Measurements from ENCODE around the gene XBP1. TPM values are rescaled to one million over a fixed set of nuclear protein-coding genes. Genes with fewer than 3 reads are reported as not detected.
"Not testable (repeated sequence)": the region's sequence is repeated elsewhere in the genome, so short reads cannot be mapped to it uniquely, and the experiment has no call there.

The XBP1 gene
- total RNA-seq, 4 donors from 2014 or later = 66.0 to 403 (median 115) TPM

DNA sequence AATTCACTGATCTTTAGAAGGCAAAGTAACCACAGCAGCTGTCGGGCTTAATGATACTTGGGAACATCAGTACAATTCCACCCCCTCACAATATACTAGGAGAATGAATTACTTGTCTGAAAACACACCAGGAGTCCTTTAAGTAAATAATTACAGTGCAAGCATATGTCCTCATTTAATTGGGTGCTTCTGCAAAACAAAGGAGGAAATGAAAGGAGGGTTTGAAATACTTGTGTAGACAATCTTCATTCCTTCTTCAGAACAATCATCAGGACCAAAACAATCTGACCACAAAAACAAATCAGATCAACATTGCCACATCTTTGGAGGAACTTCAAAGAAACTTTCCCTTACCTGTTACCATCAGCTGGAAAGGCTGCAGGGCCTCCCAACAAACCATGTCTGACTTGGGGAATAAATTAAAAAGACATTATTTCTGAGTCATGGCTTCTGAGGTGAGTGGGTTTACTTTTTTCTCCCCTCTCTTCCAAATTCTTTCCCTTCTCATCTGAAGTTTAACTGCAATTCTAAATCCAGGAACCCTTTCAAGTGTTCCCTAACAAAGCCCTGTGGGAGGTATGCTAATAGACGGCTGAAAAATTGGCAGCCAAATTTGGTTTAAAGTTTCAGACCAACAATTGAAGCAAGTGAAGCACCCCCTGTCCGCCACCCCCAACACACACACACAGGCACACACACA is 40.4 kb downstream of the XBP1 start:
- ATAC-seq = no peak
- H3K27me3 ChIP-seq = no peaks in the 10 kb centered on the region
- H3K36me3 ChIP-seq = no peaks in the 10 kb centered on the region
- no peaks in the 10 kb centered on the region for H3K4me1 ChIP-seq
- intact Hi-C loops (cut with DNase I; ENCODE audit: low total_unique reads) (no loop called here), in situ Hi-C loops (cut with MboI; ENCODE audit: low sequenced_read_pairs in 4 of 4) (no loop called here)
- H3K27ac ChIP-seq = no peak overlapping the region
- H3K9me3 ChIP-seq = no peaks in the 10 kb centered on the region
- TF ChIP-seq POLR2A (IDR thresholded peaks at IDR 0.05) = no peak
- TF ChIP-seq, protein P1, sequence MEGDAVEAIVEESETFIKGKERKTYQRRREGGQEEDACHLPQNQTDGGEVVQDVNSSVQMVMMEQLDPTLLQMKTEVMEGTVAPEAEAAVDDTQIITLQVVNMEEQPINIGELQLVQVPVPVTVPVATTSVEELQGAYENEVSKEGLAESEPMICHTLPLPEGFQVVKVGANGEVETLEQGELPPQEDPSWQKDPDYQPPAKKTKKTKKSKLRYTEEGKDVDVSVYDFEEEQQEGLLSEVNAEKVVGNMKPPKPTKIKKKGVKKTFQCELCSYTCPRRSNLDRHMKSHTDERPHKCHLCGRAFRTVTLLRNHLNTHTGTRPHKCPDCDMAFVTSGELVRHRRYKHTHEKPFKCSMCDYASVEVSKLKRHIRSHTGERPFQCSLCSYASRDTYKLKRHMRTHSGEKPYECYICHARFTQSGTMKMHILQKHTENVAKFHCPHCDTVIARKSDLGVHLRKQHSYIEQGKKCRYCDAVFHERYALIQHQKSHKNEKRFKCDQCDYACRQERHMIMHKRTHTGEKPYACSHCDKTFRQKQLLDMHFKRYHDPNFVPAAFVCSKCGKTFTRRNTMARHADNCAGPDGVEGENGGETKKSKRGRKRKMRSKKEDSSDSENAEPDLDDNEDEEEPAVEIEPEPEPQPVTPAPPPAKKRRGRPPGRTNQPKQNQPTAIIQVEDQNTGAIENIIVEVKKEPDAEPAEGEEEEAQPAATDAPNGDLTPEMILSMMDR (IDR thresholded peaks at IDR 0.05 in 4 of 5, conservative IDR thresholded peaks at IDR 0.05 in 1 of 5) = no peak
- H3K4me3 ChIP-seq = no peak overlapping the region
- DNase-seq = no peak

DNA sequence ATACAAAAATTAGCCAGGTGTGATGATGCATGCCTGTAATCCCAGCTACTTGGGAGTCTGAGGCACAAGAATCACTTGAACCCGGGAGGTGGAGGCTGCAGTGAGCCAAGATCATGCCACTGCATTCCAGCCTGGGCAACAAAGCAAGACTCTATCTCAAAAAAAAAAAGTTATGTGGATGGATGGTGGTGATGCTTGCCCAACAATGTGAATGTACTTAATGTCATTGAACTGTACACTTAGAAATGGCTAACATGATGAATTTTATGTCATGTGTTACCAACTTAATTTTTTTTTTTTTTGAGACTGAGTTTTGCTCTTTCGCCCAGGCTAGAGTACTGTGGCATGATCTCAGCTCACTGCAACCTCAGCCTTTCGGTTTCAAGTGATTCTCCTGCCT is 45.9 kb downstream of the XBP1 start:
- H3K27ac ChIP-seq; H3K27me3 ChIP-seq; in situ Hi-C loops (cut with MboI; ENCODE audit: low sequenced_read_pairs in 4 of 4); intact Hi-C loops (cut with DNase I; ENCODE audit: low total_unique reads); H3K36me3 ChIP-seq; ATAC-seq; H3K9me3 ChIP-seq; DNase-seq; H3K4me3 ChIP-seq; H3K4me1 ChIP-seq: not testable (repeated sequence)

DNA sequence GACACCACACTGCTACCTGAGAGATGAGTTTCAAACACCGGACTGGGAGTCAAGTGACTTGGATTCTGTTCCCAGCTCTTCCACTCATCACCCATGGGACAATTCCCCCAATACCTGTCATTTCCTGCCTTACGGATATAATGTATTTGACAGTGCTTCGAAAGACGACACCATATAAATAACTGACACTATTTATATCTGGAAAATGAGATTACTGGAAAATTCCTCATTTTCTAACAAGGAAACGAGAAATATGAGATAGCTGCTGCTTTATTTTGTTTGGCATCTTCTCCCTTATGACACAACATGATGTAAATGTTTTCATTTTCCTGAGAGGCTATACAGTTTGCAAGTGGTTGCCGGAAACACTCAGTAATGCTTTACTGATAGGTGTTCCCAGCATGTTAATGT is 49.9 kb downstream of the XBP1 start:
- DNase-seq (no peak), ATAC-seq (no peak)
- peaks cover 0 to 43% of the 10 kb centered on the region in 2 donors for H3K36me3 ChIP-seq
- TF ChIP-seq, protein P1 (IDR thresholded peaks at IDR 0.05 in 4 of 5, conservative IDR thresholded peaks at IDR 0.05 in 1 of 5) = no peak
- TF ChIP-seq POLR2A (IDR thresholded peaks at IDR 0.05) = no peak
- no peak overlapping the region for H3K27ac ChIP-seq
- H3K27me3 ChIP-seq = no peaks in the 10 kb centered on the region
- intact Hi-C loops (cut with DNase I; ENCODE audit: low total_unique reads) = no loop called here
- H3K9me3 ChIP-seq = no peaks in the 10 kb centered on the region
- no peaks in the 10 kb centered on the region for H3K4me1 ChIP-seq
- in situ Hi-C loops (cut with MboI; ENCODE audit: low sequenced_read_pairs in 4 of 4) = no loop called here
- no peak overlapping the region for H3K4me3 ChIP-seq

Other genes with a start within 250 kb of the XBP1 start
- 10 to 100 TPM in 2 of 4 donors, 1 to 10 TPM in 2; 6.3 to 18.1 (median 8.4) TPM for gene TTC28, start 120.7 kb downstream of the XBP1 start, total RNA-seq
- 1 to 10 TPM in 3 of 4 donors, under 1 TPM in 1; 0.58 to 5.7 (median 3.7) TPM for gene CHEK2, start 58.7 kb downstream of the XBP1 start, total RNA-seq
- 10 to 100 TPM; 14.4 to 30.4 (median 22.9) TPM for gene HSCB, start 58.5 kb downstream of the XBP1 start, total RNA-seq
- gene CCDC117, start 27.9 kb downstream of the XBP1 start, total RNA-seq = 10 to 100 TPM; 23.2 to 40.1 (median 30.5) TPM
- gene ZNRF3, start 83.0 kb upstream of the XBP1 start, total RNA-seq = 10 to 100 TPM in 3 of 4 donors, 1 to 10 TPM in 1; 7.8 to 19.1 (median 11.1) TPM

Measured in gastrocnemius medialis (tissue), 4 donors.